ENCODE measurements around the gene NXPE2. TPM values are rescaled to one million over a fixed set of nuclear protein-coding genes. Genes with fewer than 3 reads are reported as not detected.

NXPE2 gene
- polyA plus RNA-seq, 3 donors: not detected

DNA sequence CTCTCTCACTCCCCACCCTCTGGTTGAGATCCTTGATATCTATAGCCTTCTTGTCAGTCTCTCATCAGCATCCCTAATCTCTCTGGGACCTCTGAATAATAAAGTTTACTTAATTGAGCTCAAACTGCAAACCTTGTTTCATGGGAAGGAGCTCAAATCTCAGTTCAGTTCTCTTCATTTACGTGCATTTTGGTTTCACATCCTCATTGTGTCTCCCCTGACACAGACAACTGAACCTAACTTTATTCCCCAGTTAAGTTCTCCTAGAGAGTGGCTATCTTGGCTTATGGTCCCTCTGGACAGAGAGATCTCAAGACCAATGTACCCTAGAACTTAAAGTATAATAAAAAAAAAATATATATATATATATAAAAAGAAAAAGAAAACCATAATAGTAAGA is 47.3 kb downstream of the NXPE2 start:
- H3K4me1 ChIP-seq (ENCODE audit: control insufficient read depth in 1 of 2, insufficient read depth in 2 of 2, low read length in 2 of 2): no peaks in the 10 kb centered on the region

DNA sequence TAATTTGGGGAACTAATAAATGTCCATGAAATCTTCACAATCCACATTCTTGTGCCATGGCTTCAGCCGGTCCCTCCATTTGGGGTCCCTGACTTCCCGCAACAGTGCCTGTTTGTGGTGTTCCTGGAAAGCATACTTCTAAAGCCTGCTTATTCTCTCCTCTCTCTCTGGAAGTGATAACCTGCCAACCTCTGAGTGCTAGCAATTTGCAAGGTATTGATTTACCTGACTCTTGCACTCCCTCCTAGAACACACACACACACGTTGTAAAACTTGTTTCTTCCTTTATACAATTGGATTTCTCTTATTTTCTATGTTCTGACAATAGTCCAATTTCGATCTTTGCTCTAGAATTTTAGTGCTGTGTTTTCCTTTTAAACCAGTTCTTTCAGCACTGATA is 58.5 kb downstream of the NXPE2 start:
- intact Hi-C loops (cut with micrococcal nuclease): no loop called here
- Mint-ChIP-seq H3K27me3 (ENCODE audit: low read depth in 3 of 3) (peaks cover 0 to 2% (median 1%) of the 10 kb centered on the region in 3 donors), H3K4me3 (no peak overlapping the region), H3K27ac (no peak overlapping the region), H3K36me3 (no peaks in the 10 kb centered on the region), H3K9me3 (peaks cover 0 to 2% (median 0%) of the 10 kb centered on the region in 7 donors), H3K4me1 (no peaks in the 10 kb centered on the region)
- TF ChIP-seq, protein P1, sequence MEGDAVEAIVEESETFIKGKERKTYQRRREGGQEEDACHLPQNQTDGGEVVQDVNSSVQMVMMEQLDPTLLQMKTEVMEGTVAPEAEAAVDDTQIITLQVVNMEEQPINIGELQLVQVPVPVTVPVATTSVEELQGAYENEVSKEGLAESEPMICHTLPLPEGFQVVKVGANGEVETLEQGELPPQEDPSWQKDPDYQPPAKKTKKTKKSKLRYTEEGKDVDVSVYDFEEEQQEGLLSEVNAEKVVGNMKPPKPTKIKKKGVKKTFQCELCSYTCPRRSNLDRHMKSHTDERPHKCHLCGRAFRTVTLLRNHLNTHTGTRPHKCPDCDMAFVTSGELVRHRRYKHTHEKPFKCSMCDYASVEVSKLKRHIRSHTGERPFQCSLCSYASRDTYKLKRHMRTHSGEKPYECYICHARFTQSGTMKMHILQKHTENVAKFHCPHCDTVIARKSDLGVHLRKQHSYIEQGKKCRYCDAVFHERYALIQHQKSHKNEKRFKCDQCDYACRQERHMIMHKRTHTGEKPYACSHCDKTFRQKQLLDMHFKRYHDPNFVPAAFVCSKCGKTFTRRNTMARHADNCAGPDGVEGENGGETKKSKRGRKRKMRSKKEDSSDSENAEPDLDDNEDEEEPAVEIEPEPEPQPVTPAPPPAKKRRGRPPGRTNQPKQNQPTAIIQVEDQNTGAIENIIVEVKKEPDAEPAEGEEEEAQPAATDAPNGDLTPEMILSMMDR (IDR thresholded peaks at IDR 0.05): no peak
- H4K20me1 ChIP-seq (ENCODE audit: insufficient read depth, low read length): no peaks in the 10 kb centered on the region
- DNase-seq: no peak
- H2AFZ ChIP-seq (ENCODE audit: insufficient read depth, low read depth, low read length, poor library complexity, severe bottlenecking): no peak overlapping the region
- no peak overlapping the region for H3K4me3 ChIP-seq (replicated peaks in 1 of 3; ENCODE audit: low read depth in 2 of 3, low read length in 3 of 3)
- H3K9me3 ChIP-seq (replicated peaks in 1 of 2; ENCODE audit: control insufficient read depth in 1 of 2, insufficient read depth in 1 of 2, low read length in 2 of 2): no peaks in the 10 kb centered on the region
- no peak overlapping the region for H3K9ac ChIP-seq (ENCODE audit: insufficient read depth, low read length, poor library complexity, severe bottlenecking)
- no peak overlapping the region for H3K27ac ChIP-seq (ENCODE audit: low read depth in 1 of 2, low read length in 2 of 2)
- H3K4me2 ChIP-seq (replicated peaks; ENCODE audit: extremely low read depth, low read length, poor library complexity, severe bottlenecking): no peak overlapping the region
- no peaks in the 10 kb centered on the region for H3K79me2 ChIP-seq (ENCODE audit: insufficient read depth, low read length)
- no peaks in the 10 kb centered on the region for H3K27me3 ChIP-seq (ENCODE audit: control insufficient read depth in 2 of 2, insufficient read depth in 2 of 2, low read length in 2 of 2)
- WGBS (ENCODE audit: insufficient coverage): 89% methylated on average over 3 of the region's 4 CpGs
- H3K4me1 ChIP-seq (ENCODE audit: control insufficient read depth in 1 of 2, insufficient read depth in 2 of 2, low read length in 2 of 2): no peaks in the 10 kb centered on the region
- no peaks in the 10 kb centered on the region for H3K36me3 ChIP-seq (replicated peaks in 1 of 2; ENCODE audit: control insufficient read depth in 1 of 2, insufficient read depth in 2 of 2, low read length in 2 of 2)

More for the DNA sequence above, 47.3 kb downstream of the NXPE2 start:
- H3K9me3 ChIP-seq (replicated peaks in 1 of 2; ENCODE audit: control insufficient read depth in 1 of 2, insufficient read depth in 1 of 2, low read length in 2 of 2): no peaks in the 10 kb centered on the region
- Mint-ChIP-seq H3K4me3 (no peak overlapping the region), H3K27ac (no peak overlapping the region), H3K9me3 (peaks cover 0 to 2% (median 0%) of the 10 kb centered on the region in 7 donors), H3K36me3 (no peaks in the 10 kb centered on the region), H3K4me1 (no peaks in the 10 kb centered on the region), H3K27me3 (ENCODE audit: low read depth in 3 of 3) (no peaks in the 10 kb centered on the region)
- no peak overlapping the region for H2AFZ ChIP-seq (ENCODE audit: insufficient read depth, low read depth, low read length, poor library complexity, severe bottlenecking)
- H3K4me3 ChIP-seq (replicated peaks in 1 of 3; ENCODE audit: low read depth in 2 of 3, low read length in 3 of 3): no peak overlapping the region
- no peak overlapping the region for H3K27ac ChIP-seq (ENCODE audit: low read depth in 1 of 2, low read length in 2 of 2)
- DNase-seq: no peak
- WGBS (ENCODE audit: insufficient coverage): no CpG with 5 or more reads among the region's 1 CpG
- H3K36me3 ChIP-seq (replicated peaks in 1 of 2; ENCODE audit: control insufficient read depth in 1 of 2, insufficient read depth in 2 of 2, low read length in 2 of 2): no peaks in the 10 kb centered on the region
- intact Hi-C loops (cut with micrococcal nuclease): no loop called here
- no peak overlapping the region for H3K4me2 ChIP-seq (replicated peaks; ENCODE audit: extremely low read depth, low read length, poor library complexity, severe bottlenecking)
- H4K20me1 ChIP-seq (ENCODE audit: insufficient read depth, low read length): no peaks in the 10 kb centered on the region
- TF ChIP-seq, protein P1 (IDR thresholded peaks at IDR 0.05): no peak
- no peaks in the 10 kb centered on the region for H3K79me2 ChIP-seq (ENCODE audit: insufficient read depth, low read length)
- H3K27me3 ChIP-seq (ENCODE audit: control insufficient read depth in 2 of 2, insufficient read depth in 2 of 2, low read length in 2 of 2): no peaks in the 10 kb centered on the region
- no peak overlapping the region for H3K9ac ChIP-seq (ENCODE audit: insufficient read depth, low read length, poor library complexity, severe bottlenecking)
